B cell (primary cell): Measurements from ENCODE around the gene RBMS3. TPM values are rescaled to one million over a fixed set of nuclear protein-coding genes. Genes with fewer than 3 reads are reported as not detected.

Experiments used
- ATAC-seq: fragments of 200-7000 bp; cut with Tn5 transposase; one replicate; pipeline ENCODE4 v1.10.0; 2021; ENCODE audit warnings: low read depth, mild to moderate bottlenecking, moderate number of reproducible peaks, moderate library complexity
- CTCF ChIA-PET: fragments of 350-600 bp; sonication (Branson Sonifier 250); formaldehyde crosslinking; loops from one replicate; lab custom pipeline; 2021; ENCODE audit warnings: antibody characterized with exemption, inconsistent platforms; lab: Charles Lee
- POLR2A ChIA-PET: fragments of 350-600 bp; sonication (Branson Sonifier 250); formaldehyde crosslinking; loops from one replicate; lab custom pipeline; 2021; ENCODE audit warnings: antibody characterized with exemption; lab: Charles Lee
- DNase-seq: peaks from one replicate; pipeline ENCODE4 v3.0.0; 2013
- H2AFZ ChIP-seq: 2 replicates; pipeline ENCODE4 v1.6.1; 2012; ENCODE audit warnings: mild to moderate bottlenecking, low read depth, low read length; ENCODE audit not compliant: insufficient read depth, poor library complexity, severe bottlenecking
- H3K27ac ChIP-seq, 2 donors: 1 replicate in 1 of 2; 2 replicates in 1 of 2; pipeline ENCODE4 v1.5.1; 2012 to 2013; ENCODE audit warnings: low read length in 2 of 2, mild to moderate bottlenecking in 2 of 2, moderate library complexity in 1 of 2
- H3K27me3 ChIP-seq, 4 experiments: fragments of 200-600 bp in 1 of 4; sonication (generic) in 1 of 4; replicated peaks in 1 of 4; 1 replicate in 2 of 4; 2 replicates in 2 of 4; pipeline versions ENCODE4 v1.6.1 to v1.7.0; 2013 to 2016; ENCODE audit warnings: low read length in 3 of 4, mild to moderate bottlenecking in 2 of 4, mixed read lengths in 1 of 4, moderate library complexity in 1 of 4; ENCODE audit not compliant: insufficient read depth in 4 of 4, control insufficient read depth in 3 of 4; ENCODE audit errors: control extremely low read depth in 1 of 4
- H3K36me3 ChIP-seq, 2 experiments: replicated peaks in 1 of 2; 1 replicate in 1 of 2; 2 replicates in 1 of 2; pipeline versions ENCODE4 v1.6.1 to v1.7.1; 2013; ENCODE audit warnings: low read length in 1 of 2; ENCODE audit not compliant: insufficient read depth in 2 of 2, control insufficient read depth in 1 of 2; ENCODE audit errors: control extremely low read depth in 1 of 2, extremely low read depth in 1 of 2
- H3K4me1 ChIP-seq, 2 donors: fragments of 200-600 bp in 1 of 2; sonication (generic) in 1 of 2; 1 replicate in 1 of 2; 2 replicates in 1 of 2; pipeline versions ENCODE4 v1.5.1 to v1.6.1; 2013 to 2017; ENCODE audit warnings: low read length in 2 of 2; ENCODE audit not compliant: control insufficient read depth in 2 of 2, insufficient read depth in 2 of 2
- H3K4me2 ChIP-seq: replicated peaks from 2 replicates; pipeline ENCODE3; 2012; ENCODE audit warnings: mild to moderate bottlenecking, low read depth, low read length; ENCODE audit not compliant: poor library complexity, severe bottlenecking
- H3K4me3 ChIP-seq, 5 experiments: fragments of 200-600 bp in 1 of 5; sonication (generic) in 1 of 5; 1 replicate in 3 of 5; 2 replicates in 2 of 5; pipeline versions ENCODE4 v1.5.1 to v1.7.0; 2011 to 2016; ENCODE audit warnings: low read length in 4 of 5, mild to moderate bottlenecking in 4 of 5, low read depth in 2 of 5, control low read depth in 1 of 5, moderate library complexity in 1 of 5; ENCODE audit not compliant: insufficient read depth in 1 of 5; ENCODE audit errors: control extremely low read depth in 1 of 5, extremely low read depth in 1 of 5
- H3K79me2 ChIP-seq: fragments of 200-600 bp; sonication (generic); one replicate; pipeline ENCODE4 v1.6.0; 2016; ENCODE audit warnings: low read length; ENCODE audit not compliant: control insufficient read depth, insufficient read depth
- H3K9ac ChIP-seq: fragments of 200-600 bp; sonication (generic); 2 replicates; pipeline ENCODE4 v1.6.1; 2017; ENCODE audit warnings: mild to moderate bottlenecking, low read length, moderate library complexity
- H3K9me3 ChIP-seq, 3 donors: one replicate each; pipeline versions ENCODE4 v1.6.1 to v1.7.1; 2013; ENCODE audit warnings: low read length in 2 of 3; ENCODE audit not compliant: control insufficient read depth in 2 of 3, insufficient read depth in 1 of 3; ENCODE audit errors: control extremely low read depth in 1 of 3
- H4K20me1 ChIP-seq: 2 replicates; pipeline ENCODE4 v1.6.0; 2012; ENCODE audit warnings: mild to moderate bottlenecking, low read length; ENCODE audit not compliant: insufficient read depth, control insufficient read depth, poor library complexity, severe bottlenecking
- H3K27ac Mint-ChIP-seq: one replicate; pipeline ENCODE4 v1.8.0; 2021; ENCODE audit warnings: mixed read lengths
- H3K27me3 Mint-ChIP-seq: one replicate; pipeline ENCODE4 v1.8.0; 2021; ENCODE audit warnings: mixed read lengths
- H3K4me1 Mint-ChIP-seq: one replicate; pipeline ENCODE4 v1.8.0; 2021; ENCODE audit warnings: mixed read lengths
- H3K4me3 Mint-ChIP-seq: one replicate; pipeline ENCODE4 v1.8.0; 2021; ENCODE audit warnings: mixed read lengths
- H3K9me3 Mint-ChIP-seq: one replicate; pipeline ENCODE4 v1.8.0; 2022; ENCODE audit warnings: mixed read lengths; ENCODE audit not compliant: insufficient read depth
- CTCF ChIP-seq: fragments of 200-600 bp; IDR thresholded peaks from one replicate; pipeline ENCODE4 v1.8.0; 2022; ENCODE audit warnings: antibody characterized with exemption, mild to moderate bottlenecking
- EZH2 ChIP-seq: IDR thresholded peaks from 2 replicates; pipeline ENCODE4 v1.6.1; 2012; ENCODE audit warnings: borderline replicate concordance, low read depth, mild to moderate bottlenecking, moderate library complexity, low read length; ENCODE audit not compliant: insufficient read depth, poor library complexity, severe bottlenecking
- whole genome bisulfite sequencing: methylation state at CpG from one replicate; pipeline ENCODE4 v1.1.5; 2013; ENCODE audit warnings: missing lambda C conversion rate; ENCODE audit not compliant: insufficient coverage; 5-methylcytosine and 5-hydroxymethylcytosine counted together
- intact Hi-C: fragments of 100-400 bp; cut with micrococcal nuclease; formaldehyde crosslinking; loops from one replicate; pipeline ENCODE4 v1.10.0; 2022
- polyA plus RNA-seq: library from polyadenylated mRNA; depleted of rRNA; stranded (reverse); fragments of >200 nt; gene quantifications from 2 replicates; pipeline ENCODE4 v1.2.3, GENCODE V29; 2012
- total RNA-seq, 2 donors: library from RNA; stranded (reverse); fragments of 120-200 nt in 1 of 2; gene quantifications; 1 replicate in 1 of 2; 2 replicates in 1 of 2; pipeline versions ENCODE4 v1.2.3 to v1.2.4, GENCODE V29; 2013 to 2022

The RBMS3 gene
- total and polyA plus RNA-seq, 2 donors (not counting 1 experiment from before 2014, with no cell fraction given) = not detected

GRCh38 chr3:29693863-29694262, 413.0 kb downstream of the RBMS3 start:
- TF ChIP-seq CTCF (no peak), EZH2 (no peak)
- Histone ChIP-seq H3K27me3 (no peaks in the 10 kb centered on the region), H3K4me3 (no peak overlapping the region), H2AFZ (no peak overlapping the region), H3K9ac (no peak overlapping the region), H4K20me1 (no peaks in the 10 kb centered on the region), H3K4me1 (no peaks in the 10 kb centered on the region), H3K9me3 (no peaks in the 10 kb centered on the region), H3K79me2 (no peaks in the 10 kb centered on the region), H3K36me3 (no peaks in the 10 kb centered on the region), H3K27ac (no peak overlapping the region), H3K4me2 (no peak overlapping the region)
- ChIA-PET CTCF (no interaction called here), POLR2A (no interaction called here)
- no peak for DNase-seq
- WGBS = no CpG with 5 or more reads among the region's 1 CpG
- no peaks in the 10 kb centered on the region for H3K9me3 Mint-ChIP-seq
- no peaks in the 10 kb centered on the region for H3K4me1 Mint-ChIP-seq
- no peak overlapping the region for H3K27ac Mint-ChIP-seq
- no peak for ATAC-seq
- no peaks in the 10 kb centered on the region for H3K27me3 Mint-ChIP-seq
- no peak overlapping the region for H3K4me3 Mint-ChIP-seq
- intact Hi-C loops = no loop called here

- H3K36me3 ChIP-seq = no peaks in the 10 kb centered on the region
- CTCF ChIA-PET = no interaction called here
- Mint-ChIP-seq H3K27ac (no peak overlapping the region), H3K4me1 (no peaks in the 10 kb centered on the region), H3K4me3 (no peak overlapping the region), H3K27me3 (no peaks in the 10 kb centered on the region), H3K9me3 (no peaks in the 10 kb centered on the region)
- TF ChIP-seq CTCF (no peak), EZH2 (no peak)
- WGBS = no CpG with 5 or more reads among the region's 2 CpGs
- no peaks in the 10 kb centered on the region for H3K9me3 ChIP-seq
- no peak overlapping the region for H3K9ac ChIP-seq
- H3K4me2 ChIP-seq = no peak overlapping the region
- no peak overlapping the region for H3K27ac ChIP-seq
- no peak for ATAC-seq
- H3K4me1 ChIP-seq = no peaks in the 10 kb centered on the region
- H4K20me1 ChIP-seq = no peaks in the 10 kb centered on the region
- no peak for DNase-seq
- H2AFZ ChIP-seq = no peak overlapping the region
- H3K4me3 ChIP-seq = no peak overlapping the region
- intact Hi-C loops = no loop called here
- POLR2A ChIA-PET = no interaction called here
- no peaks in the 10 kb centered on the region for H3K79me2 ChIP-seq
- H3K27me3 ChIP-seq = no peaks in the 10 kb centered on the region
These were observed 413.5 kb downstream of the RBMS3 start for GRCh38 chr3:29694331-29694730.
